HCT116 (cell line): Measurements from ENCODE around the gene RBM11. TPM values are rescaled to one million over a fixed set of nuclear protein-coding genes. Genes with fewer than 3 reads are reported as not detected.

Experiments used
- ATAC-seq: fragments of 200-7000 bp; cut with Tn5 transposase; 2 replicates; pipeline ENCODE4 v1.9.1; 2020; ENCODE audit warnings: mild to moderate bottlenecking, moderate library complexity
- BruUV-seq: library from RNA; stranded (reverse); fragments of 400-500 nt; replicated peaks from 2 replicates; lab custom pipeline; 2021; lab: Mats Ljungman, UMichigan
- CTCF ChIA-PET: fragments of 300-600 bp; sonication (Branson Sonifier 250); formaldehyde crosslinking; loops from one replicate; lab custom pipeline; 2021; ENCODE audit warnings: antibody characterized with exemption; lab: Charles Lee
- POLR2A ChIA-PET: fragments of 300-600, 350-600 bp; sonication (Branson Sonifier 250); formaldehyde crosslinking; loops from one replicate; lab custom pipeline; 2021; ENCODE audit warnings: antibody characterized with exemption; lab: Charles Lee
- RAD21 ChIA-PET, 2 experiments: fragments of 300-600 bp; sonication (Branson Sonifier 250); formaldehyde crosslinking; loops; one replicate each; lab custom pipeline; 2023; ENCODE audit warnings: low total read pairs in 2 of 2; ENCODE audit not compliant: uncharacterized antibody in 2 of 2, unreplicated experiment in 2 of 2, low non-redundant PET in 1 of 2; lab: Charles Lee
- DNase-seq: peaks from one replicate; pipeline ENCODE4 v3.0.0-alpha.2; 2010; ENCODE audit warnings: low read depth, low spot score
- H2AFZ ChIP-seq: fragments of 200-600 bp; shearing (Covaris generic), sonication (generic); 2 replicates; pipeline ENCODE4 v1.6.1; 2017; ENCODE audit warnings: low read depth, mixed run types, mixed read lengths, antibody characterized with exemption, low read length; ENCODE audit not compliant: poor library complexity, severe bottlenecking
- H3K27ac ChIP-seq: 2 replicates; pipeline ENCODE4 v1.5.1; 2012; ENCODE audit warnings: low read depth, low read length
- H3K27me3 ChIP-seq: fragments of 200-600 bp; sonication (generic); 2 replicates; pipeline ENCODE4 v1.6.1; 2016; ENCODE audit warnings: mixed run types, low read length, mixed read lengths; ENCODE audit not compliant: insufficient read depth
- H3K36me3 ChIP-seq, 2 experiments: fragments of 200-500 bp in 1 of 2; fragments of 200-600 bp in 1 of 2; sonication (Bioruptor generic) in 1 of 2; sonication (generic) in 1 of 2; 2 replicates each; pipeline versions ENCODE4 v1.5.1 to v1.6.1; 2014 to 2016; ENCODE audit warnings: low read length in 2 of 2, inconsistent platforms in 1 of 2, mixed read lengths in 1 of 2, mixed run types in 1 of 2; ENCODE audit not compliant: insufficient read depth in 2 of 2, control insufficient read depth in 1 of 2
- H3K4me1 ChIP-seq, 2 experiments: fragments of 200-600 bp in 1 of 2; sonication (generic) in 1 of 2; 2 replicates each; pipeline versions ENCODE4 v1.5.1 to v1.6.1; 2012 to 2017; ENCODE audit warnings: low read length in 2 of 2, inconsistent platforms in 1 of 2, mild to moderate bottlenecking in 1 of 2, mixed read lengths in 1 of 2, mixed run types in 1 of 2, moderate library complexity in 1 of 2; ENCODE audit not compliant: insufficient read depth in 2 of 2, control insufficient read depth in 1 of 2
- H3K4me2 ChIP-seq: fragments of 200-600 bp; sonication (generic); 2 replicates; pipeline ENCODE4 v1.6.1; 2017; ENCODE audit warnings: mixed run types, low read length, mixed read lengths
- H3K4me3 ChIP-seq, 2 experiments: fragments of 200-600 bp in 1 of 2; sonication (generic) in 1 of 2; replicated peaks in 1 of 2; 2 replicates each; pipeline ENCODE4 v1.5.1; 2011 to 2016; ENCODE audit warnings: low read length in 2 of 2, control low read depth in 1 of 2, low read depth in 1 of 2, mild to moderate bottlenecking in 1 of 2, mixed read lengths in 1 of 2, mixed run types in 1 of 2
- H3K79me2 ChIP-seq: fragments of 200-600 bp; sonication (generic); 2 replicates; pipeline ENCODE4 v1.6.1; 2017; ENCODE audit warnings: mild to moderate bottlenecking, mixed run types, low read length, moderate library complexity, mixed read lengths; ENCODE audit not compliant: insufficient read depth
- H3K9ac ChIP-seq: fragments of 200-600 bp; sonication (generic); 2 replicates; pipeline ENCODE4 v1.6.1; 2016; ENCODE audit warnings: low read length, mixed read lengths
- H3K9me2 ChIP-seq: fragments of 200-600 bp; sonication (generic), shearing (Covaris generic); 2 replicates; pipeline ENCODE4 v1.6.1; 2017; ENCODE audit warnings: mixed run types, mild to moderate bottlenecking, moderate library complexity; ENCODE audit not compliant: insufficient read depth
- H3K9me3 ChIP-seq, 2 experiments: fragments of 200-500 bp in 1 of 2; fragments of 200-600 bp in 1 of 2; sonication (Bioruptor generic) in 1 of 2; sonication (generic) in 1 of 2; 2 replicates each; pipeline ENCODE4 v1.6.1; 2014 to 2017; ENCODE audit warnings: low read length in 2 of 2, mixed read lengths in 2 of 2, inconsistent platforms in 1 of 2, low read depth in 1 of 2, mild to moderate bottlenecking in 1 of 2, mixed run types in 1 of 2, moderate library complexity in 1 of 2; ENCODE audit not compliant: control insufficient read depth in 1 of 2, insufficient read depth in 1 of 2
- H4K20me1 ChIP-seq: fragments of 200-600 bp; sonication (generic), shearing (Covaris generic); 2 replicates; pipeline ENCODE4 v1.6.1; 2017; ENCODE audit warnings: mixed run types, mild to moderate bottlenecking, moderate library complexity; ENCODE audit not compliant: insufficient read depth
- ATF3 ChIP-seq: IDR thresholded peaks from 2 replicates; pipeline ENCODE4 v1.6.1; 2012
- CBX3 ChIP-seq: IDR thresholded peaks from 2 replicates; pipeline ENCODE4 v1.6.1; 2012; ENCODE audit warnings: low read depth
- CEBPB ChIP-seq: IDR thresholded peaks from 2 replicates; pipeline ENCODE4 v1.6.1; 2012; ENCODE audit warnings: low read depth
- EGR1 ChIP-seq: IDR thresholded peaks from 2 replicates; pipeline ENCODE4 v1.6.1; 2012; ENCODE audit warnings: low read depth
- ELF1 ChIP-seq: IDR thresholded peaks from 2 replicates; pipeline ENCODE4 v1.6.1; 2012; ENCODE audit warnings: low read depth, borderline replicate concordance
- EZH2phosphoT487 ChIP-seq: fragments of 200-600 bp; IDR thresholded peaks from 2 replicates; pipeline ENCODE4 v1.6.1; 2018; ENCODE audit warnings: antibody characterized with exemption, borderline replicate concordance
- FOSL1 ChIP-seq: IDR thresholded peaks from 2 replicates; pipeline ENCODE4 v1.6.1; 2012; ENCODE audit warnings: low read depth
- JUND ChIP-seq: IDR thresholded peaks from 2 replicates; pipeline ENCODE4 v1.6.1; 2012
- MAX ChIP-seq: IDR thresholded peaks from 2 replicates; pipeline ENCODE4 v1.6.1; 2012
- RAD21 ChIP-seq: IDR thresholded peaks from 2 replicates; pipeline ENCODE4 v1.6.1; 2012; ENCODE audit warnings: low read depth, mild to moderate bottlenecking
- REST ChIP-seq: IDR thresholded peaks from 2 replicates; pipeline ENCODE4 v1.6.1; 2012; ENCODE audit warnings: low read depth
- SIN3A ChIP-seq: IDR thresholded peaks from 2 replicates; pipeline ENCODE4 v1.6.1; 2012; ENCODE audit warnings: low read depth
- SP1 ChIP-seq: IDR thresholded peaks from 2 replicates; pipeline ENCODE4 v1.6.1; 2012; ENCODE audit warnings: low read depth
- SRF ChIP-seq: IDR thresholded peaks from 2 replicates; pipeline ENCODE4 v1.6.1; 2012; ENCODE audit warnings: low read depth
- TCF7L2 ChIP-seq: IDR thresholded peaks from 2 replicates; pipeline ENCODE4 v1.7.0; 2011; ENCODE audit warnings: borderline replicate concordance, inconsistent platforms; ENCODE audit not compliant: insufficient read depth, insufficient read length; ENCODE audit errors: extremely low read depth
- ZBTB33 ChIP-seq: IDR thresholded peaks from 2 replicates; pipeline ENCODE4 v1.6.1; 2011; ENCODE audit warnings: mild to moderate bottlenecking, low read length, moderate library complexity; ENCODE audit not compliant: insufficient replicate concordance; ENCODE audit errors: extremely low read depth
- ZFX ChIP-seq: fragments of 450-650 bp; IDR thresholded peaks from 2 replicates; pipeline ENCODE4 v1.6.1; 2017
- ZNF274 ChIP-seq: fragments of 200-500 bp; sonication (Bioruptor generic); IDR thresholded peaks from 2 replicates; pipeline ENCODE4 v1.6.1; 2014; ENCODE audit warnings: mild to moderate bottlenecking, low read depth, low read length, inconsistent platforms
- intact Hi-C: fragments of 100-400 bp; cut with micrococcal nuclease; formaldehyde crosslinking; loops from 2 replicates; pipeline ENCODE4 v1.10.0; 2022
- total RNA-seq: library from RNA; stranded (reverse); gene quantifications from one replicate; pipeline ENCODE4 v1.2.1, GENCODE V29; 2021; ENCODE audit not compliant: unreplicated experiment

Gene RBM11
- total RNA-seq, 1 experiment from 2014 or later = not detected

- Histone ChIP-seq H3K4me2 (no peak overlapping the region), H3K9ac (no peak overlapping the region), H3K36me3 (no peaks in the 10 kb centered on the region), H3K9me2 (no peaks in the 10 kb centered on the region), H3K27ac (no peak overlapping the region), H3K4me1 (no peaks in the 10 kb centered on the region), H3K9me3 (peaks cover 0 to 4% of the 10 kb centered on the region in 2 experiments; a peak in 1 of 4 replicates), H4K20me1 (no peaks in the 10 kb centered on the region), H3K4me3 (no peak overlapping the region), H3K27me3 (no peaks in the 10 kb centered on the region), H3K79me2 (no peaks in the 10 kb centered on the region), H2AFZ (no peak overlapping the region)
- intact Hi-C loops = no loop called here
- DNase-seq (no peak), ATAC-seq (no peak)
- no peak for TF ChIP-seq FOSL1
- TF ChIP-seq RAD21 = no peak
- TF ChIP-seq ZNF274 = no peak
- TF ChIP-seq EZH2phosphoT487 = no peak
- no peak for TF ChIP-seq SIN3A
- no peak for TF ChIP-seq MAX
- TF ChIP-seq TCF7L2 = no peak
- TF ChIP-seq CEBPB = no peak
- TF ChIP-seq ATF3 = no peak
- no peak for TF ChIP-seq ZBTB33
- TF ChIP-seq JUND = no peak
- no peak for TF ChIP-seq SRF
- no peak for TF ChIP-seq EGR1
- TF ChIP-seq ZFX = no peak
- no peak for TF ChIP-seq ELF1
- TF ChIP-seq REST = no peak
- no peak for TF ChIP-seq CBX3
- no peak for TF ChIP-seq SP1
- CTCF ChIA-PET = interaction anchor here (0.7 kb wide), 1 partner anchor 29 kb away, joined by 3 read pairs; no protein-coding TSS in a partner anchor
- RAD21 ChIA-PET = no interaction called here
- POLR2A ChIA-PET = no interaction called here
- BruUV-seq = no TSS peak
These were observed 35.4 kb downstream of the RBM11 start for GRCh38 chr21:14251336-14251735.
